HTR-8/SVneo (cell line): ENCODE measurements around the gene GRAP2.

Source experiments
- DNase-seq: peaks from one replicate; pipeline ENCODE4 v3.0.0; 2011; ENCODE audit warnings: low spot score, mixed read lengths; ENCODE audit not compliant: insufficient read length
- FAIRE-seq: peaks from 2 replicates; lab custom pipeline; 2011; peaks lifted over from hg19 to GRCh38; lab: Jason Lieb, UNC

GRAP2 gene

GRCh38 chr22:39920134-39920743, 19.4 kb downstream of the GRAP2 start:
- DNase-seq (no peak), FAIRE-seq (no peak)

- FAIRE-seq: no peak
- no peak for DNase-seq
Measured at GRCh38 chr22:39923696-39924095, 22.8 kb downstream of the GRAP2 start.

- no peak for FAIRE-seq
Measured at GRCh38 chr22:39924286-39924685, 23.4 kb downstream of the GRAP2 start.

GRCh38 chr22:39925273-39925672, 24.4 kb downstream of the GRAP2 start:
- no peak for FAIRE-seq
- DNase-seq: no peak

More at GRCh38 chr22:39924286-39924685, 23.4 kb downstream of the GRAP2 start:
- no peak for DNase-seq

GRCh38 chr22:39925909-39926679, 25.2 kb downstream of the GRAP2 start:
- FAIRE-seq (no peak), DNase-seq (no peak)

GRCh38 chr22:39926753-39927152, 25.9 kb downstream of the GRAP2 start:
- no peak for FAIRE-seq
- no peak for DNase-seq

- FAIRE-seq: no peak
- no peak for DNase-seq
Measured at GRCh38 chr22:39927544-39927943, 26.7 kb downstream of the GRAP2 start.

GRCh38 chr22:39928536-39929520, 27.9 kb downstream of the GRAP2 start:
- FAIRE-seq (no peak), DNase-seq (no peak)

GRCh38 chr22:39931251-39931650, 30.4 kb downstream of the GRAP2 start:
- DNase-seq (no peak), FAIRE-seq (no peak)

GRCh38 chr22:39932166-39932565, 31.3 kb downstream of the GRAP2 start:
- DNase-seq (no peak), FAIRE-seq (no peak)

GRCh38 chr22:39932918-39933649, 32.2 kb downstream of the GRAP2 start:
- DNase-seq (peak; percentile 19), FAIRE-seq (no peak)

- FAIRE-seq (no peak), DNase-seq (no peak)
Measured at GRCh38 chr22:39933741-39934140, 32.9 kb downstream of the GRAP2 start.

GRCh38 chr22:39935116-39935515, 34.2 kb downstream of the GRAP2 start:
- FAIRE-seq: no peak
- no peak for DNase-seq

GRCh38 chr22:39935612-39936011, 34.7 kb downstream of the GRAP2 start:
- FAIRE-seq: no peak
- DNase-seq: no peak

- FAIRE-seq: no peak
- DNase-seq: no peak
Measured at GRCh38 chr22:39936523-39937145, 35.8 kb downstream of the GRAP2 start.

GRCh38 chr22:39937906-39938305, 37.0 kb downstream of the GRAP2 start:
- FAIRE-seq: no peak
- no peak for DNase-seq

GRCh38 chr22:39938509-39939111, 37.7 kb downstream of the GRAP2 start:
- DNase-seq: no peak
- FAIRE-seq: no peak

GRCh38 chr22:39939830-39940229, 38.9 kb downstream of the GRAP2 start:
- FAIRE-seq (no peak), DNase-seq (no peak)

GRCh38 chr22:39940757-39941305, 39.9 kb downstream of the GRAP2 start:
- FAIRE-seq (no peak), DNase-seq (no peak)
